NCI-H1930 (cell line): Measurements from ENCODE around the gene SPATA20.
A peak's percentile ranks its signal among the peaks of the same experiment; 100 is the strongest.

Source experiments
- DNase-seq, 2 experiments: peaks; one replicate each; lab custom pipeline; 2025; lab: John Stamatoyannopoulos, UW

Gene SPATA20

GRCh38 chr17:50559674-50560184 is 12.8 kb downstream of the SPATA20 start:
- DNase-seq, result peak in 1 of 2 experiments; percentile 18

- peak; percentile 66 to 73 for DNase-seq
Measured at GRCh38 chr17:50560185-50560824, 13.3 kb downstream of the SPATA20 start, which contains the start of gene CACNA1G. CACNA1G (plus strand) TSS chr17:50560715; CDS start chr17:50561460, 745 bp downstream.

- no peak for DNase-seq
Measured at GRCh38 chr17:50560931-50561745, 14.2 kb downstream of the SPATA20 start.

- no peak for DNase-seq
Measured at GRCh38 chr17:50561746-50562141, 14.8 kb downstream of the SPATA20 start.

GRCh38 chr17:50562242-50563091 is 15.5 kb downstream of the SPATA20 start:
- no peak for DNase-seq

GRCh38 chr17:50563092-50563511 is 16.1 kb downstream of the SPATA20 start:
- no peak for DNase-seq

- DNase-seq, result no peak
Measured at GRCh38 chr17:50564916-50565315, 17.9 kb downstream of the SPATA20 start.

GRCh38 chr17:50565402-50566350 is 18.7 kb downstream of the SPATA20 start:
- DNase-seq, result no peak

- DNase-seq, result no peak
Measured at GRCh38 chr17:50566886-50567285, 19.9 kb downstream of the SPATA20 start.

GRCh38 chr17:50568659-50569058 is 21.7 kb downstream of the SPATA20 start:
- no peak for DNase-seq

- DNase-seq, result no peak
Measured at GRCh38 chr17:50569592-50569991, 22.6 kb downstream of the SPATA20 start.

- no peak for DNase-seq
Measured at GRCh38 chr17:50570032-50570431, 23.1 kb downstream of the SPATA20 start.

GRCh38 chr17:50570528-50570927 is 23.6 kb downstream of the SPATA20 start:
- DNase-seq, result no peak

- DNase-seq, result no peak
Measured at GRCh38 chr17:50571681-50572080, 24.7 kb downstream of the SPATA20 start.

- DNase-seq, result no peak
Measured at GRCh38 chr17:50572541-50572940, 25.6 kb downstream of the SPATA20 start.

GRCh38 chr17:50573866-50574611 is 27.1 kb downstream of the SPATA20 start:
- DNase-seq, result no peak

GRCh38 chr17:50575581-50576210 is 28.7 kb downstream of the SPATA20 start:
- no peak for DNase-seq

GRCh38 chr17:50576864-50577263 is 29.9 kb downstream of the SPATA20 start:
- no peak for DNase-seq

- DNase-seq, result no peak
Measured at GRCh38 chr17:50577451-50577954, 30.5 kb downstream of the SPATA20 start.

- DNase-seq, result no peak
Measured at GRCh38 chr17:50578173-50578572, 31.2 kb downstream of the SPATA20 start.
